HG03342 (cell line): ENCODE results near the gene SYT2.
"Not testable (repeated sequence)": the region's sequence is repeated elsewhere in the genome, so short reads cannot be mapped to it uniquely, and the experiment has no call there.

Experiments used
- ATAC-seq: cut with Tn5 transposase; IDR thresholded peaks from one replicate; pipeline ENCODE4 v1.9.1; 2021; ENCODE audit warnings: mild to moderate bottlenecking, moderate library complexity; ENCODE audit not compliant: unreplicated experiment

The SYT2 gene

GRCh38 chr1:202553560-202554038 is 156.7 kb downstream of the SYT2 start:
- no peak for ATAC-seq

GRCh38 chr1:202553078-202553477 is 157.2 kb downstream of the SYT2 start:
- ATAC-seq: not testable (repeated sequence)

- not testable (repeated sequence) for ATAC-seq
Measured at GRCh38 chr1:202552615-202553014, 157.6 kb downstream of the SYT2 start.

- no peak for ATAC-seq
Measured at GRCh38 chr1:202551683-202552082, 158.6 kb downstream of the SYT2 start.

GRCh38 chr1:202550088-202550487 is 160.2 kb downstream of the SYT2 start:
- not testable (repeated sequence) for ATAC-seq

- no peak for ATAC-seq
Measured at GRCh38 chr1:202547215-202547614, 163.0 kb downstream of the SYT2 start.

GRCh38 chr1:202546796-202547195 is 163.5 kb downstream of the SYT2 start:
- peak; percentile 81 for ATAC-seq

GRCh38 chr1:202546377-202546776 is 163.9 kb downstream of the SYT2 start:
- ATAC-seq: peak; percentile 20

- ATAC-seq: not testable (repeated sequence)
Measured at GRCh38 chr1:202545647-202546303, 164.5 kb downstream of the SYT2 start.

- ATAC-seq: not testable (repeated sequence)
Measured at GRCh38 chr1:202544766-202545449, 165.3 kb downstream of the SYT2 start.

- not testable (repeated sequence) for ATAC-seq
Measured at GRCh38 chr1:202543537-202543936, 166.7 kb downstream of the SYT2 start.

GRCh38 chr1:202542415-202542814 is 167.8 kb downstream of the SYT2 start:
- ATAC-seq: not testable (repeated sequence)

- ATAC-seq: not testable (repeated sequence)
Measured at GRCh38 chr1:202540858-202541257, 169.4 kb downstream of the SYT2 start.
